Transverse colon (tissue), 3 donors: ENCODE results near the gene TTLL4.

ENCODE experiments used
- EP300 ChIP-seq: sonication (generic); formaldehyde crosslinking; IDR thresholded peaks from one replicate; pipeline ENCODE4 v1.6.1; 2017; ENCODE audit warnings: antibody characterized with exemption, low read depth
- POLR2A ChIP-seq: fragments of 450-650 bp; IDR thresholded peaks from one replicate; pipeline ENCODE4 v1.6.1; 2016; ENCODE audit warnings: antibody characterized with exemption, mild to moderate bottlenecking, moderate library complexity
- TF ChIP-seq, protein P1 (sequence below), 5 experiments: fragments of 200-600 bp in 3 of 5; fragments of 450-650 bp in 2 of 5; sonication (generic) in 3 of 5; IDR thresholded peaks; 1 replicate in 2 of 5; 2 replicates in 3 of 5; pipeline ENCODE4 v1.5.1; 2016 to 2017; ENCODE audit warnings: antibody characterized with exemption in 5 of 5, inconsistent platforms in 3 of 5, mild to moderate bottlenecking in 2 of 5, moderate library complexity in 1 of 5

DNA sequence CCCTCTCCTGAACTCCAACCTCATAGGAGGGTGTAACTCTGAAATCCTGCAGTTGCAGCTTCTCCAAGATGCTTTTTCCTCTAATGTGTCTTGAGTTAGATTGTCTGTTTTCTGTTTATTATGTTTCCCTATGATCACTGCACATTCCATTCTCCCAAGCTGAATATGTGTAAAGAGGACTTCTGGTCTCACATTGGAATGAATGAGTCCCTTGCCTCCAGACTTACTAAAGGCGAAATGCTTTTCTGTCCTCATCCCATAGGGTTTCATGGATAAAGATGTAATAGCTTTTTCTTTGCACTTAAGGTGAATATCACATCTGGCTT lies 35.8 kb downstream of the TTLL4 start:
- TF ChIP-seq POLR2A (no peak), EP300 (no peak)
- TF ChIP-seq, protein P1, sequence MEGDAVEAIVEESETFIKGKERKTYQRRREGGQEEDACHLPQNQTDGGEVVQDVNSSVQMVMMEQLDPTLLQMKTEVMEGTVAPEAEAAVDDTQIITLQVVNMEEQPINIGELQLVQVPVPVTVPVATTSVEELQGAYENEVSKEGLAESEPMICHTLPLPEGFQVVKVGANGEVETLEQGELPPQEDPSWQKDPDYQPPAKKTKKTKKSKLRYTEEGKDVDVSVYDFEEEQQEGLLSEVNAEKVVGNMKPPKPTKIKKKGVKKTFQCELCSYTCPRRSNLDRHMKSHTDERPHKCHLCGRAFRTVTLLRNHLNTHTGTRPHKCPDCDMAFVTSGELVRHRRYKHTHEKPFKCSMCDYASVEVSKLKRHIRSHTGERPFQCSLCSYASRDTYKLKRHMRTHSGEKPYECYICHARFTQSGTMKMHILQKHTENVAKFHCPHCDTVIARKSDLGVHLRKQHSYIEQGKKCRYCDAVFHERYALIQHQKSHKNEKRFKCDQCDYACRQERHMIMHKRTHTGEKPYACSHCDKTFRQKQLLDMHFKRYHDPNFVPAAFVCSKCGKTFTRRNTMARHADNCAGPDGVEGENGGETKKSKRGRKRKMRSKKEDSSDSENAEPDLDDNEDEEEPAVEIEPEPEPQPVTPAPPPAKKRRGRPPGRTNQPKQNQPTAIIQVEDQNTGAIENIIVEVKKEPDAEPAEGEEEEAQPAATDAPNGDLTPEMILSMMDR (IDR thresholded peaks at IDR 0.05): no peak
